ENCODE data around the gene ASXL3.

- TF ChIP-seq CTCF (IDR thresholded peaks at IDR 0.05; ENCODE audit: extremely low read depth in 1 of 2, insufficient read depth in 1 of 2, low read depth in 1 of 2, low read length in 2 of 2) (no peak), MYC (IDR thresholded peaks at IDR 0.05; ENCODE audit: low read depth, low read length) (no peak), POLR2A (IDR thresholded peaks at IDR 0.05; ENCODE audit: low read depth, low read length) (no peak), EZH2 (IDR thresholded peaks at IDR 0.05; ENCODE audit: borderline replicate concordance, low read depth, low read length, severe bottlenecking) (no peak), POLR2AphosphoS5 (IDR thresholded peaks at IDR 0.05; ENCODE audit: insufficient read depth, low read depth, low read length) (no peak), MAX (IDR thresholded peaks at IDR 0.05; ENCODE audit: insufficient read depth, insufficient read length) (no peak)
Measured at GRCh38 chr18:33558529-33558928, 19.5 kb upstream of the ASXL3 start.
